ENCODE results near the gene TAP1. TPM values are rescaled to one million over a fixed set of nuclear protein-coding genes. Genes with fewer than 3 reads are reported as not detected.

TAP1 gene
- polyA plus RNA-seq, 1 experiment: 80.4 TPM

DNA sequence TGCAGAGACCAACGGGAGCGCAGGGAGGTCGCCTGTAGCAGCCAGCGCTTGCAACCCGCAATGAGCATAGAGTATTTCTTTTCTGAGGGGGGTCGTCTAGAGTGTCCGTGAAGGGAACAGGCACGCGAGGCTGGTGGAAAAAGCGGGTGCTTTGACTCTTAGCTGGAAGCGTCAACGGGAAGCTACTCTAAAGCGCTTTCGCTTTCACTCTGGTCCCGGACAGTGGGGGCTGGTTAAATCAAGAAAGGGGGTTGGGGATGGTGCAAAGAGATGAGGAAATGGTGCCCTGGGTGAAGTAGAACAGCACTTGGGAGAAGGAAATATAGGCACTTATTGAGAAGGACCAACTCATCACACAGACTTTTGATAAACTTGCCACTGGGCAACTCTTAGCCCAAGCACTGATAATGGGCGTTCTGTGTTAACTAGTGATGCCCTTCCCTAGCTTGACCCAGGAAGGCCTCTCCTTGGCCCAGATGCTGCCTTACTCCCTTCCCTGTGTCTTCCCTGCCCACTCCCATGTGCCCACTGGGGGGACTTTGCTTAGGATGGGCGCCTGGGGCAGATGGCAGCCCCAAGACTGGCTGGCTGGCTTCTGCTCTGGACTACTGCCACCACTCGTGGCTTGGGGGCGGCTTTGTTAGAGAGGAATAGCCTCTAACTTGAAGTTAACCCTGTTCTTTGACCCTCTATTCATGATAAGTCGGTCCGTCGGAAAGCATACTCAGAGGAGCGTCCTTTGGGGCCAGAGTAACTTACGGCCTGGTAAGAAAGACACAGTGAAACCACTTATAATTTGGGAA lies 1.1 kb upstream of the TAP1 start:
- POLR2A ChIA-PET: interaction anchor here (0.6 to 1.4 kb wide), 2 partner anchors 116 to 709 kb away, joined by 4 to 8 read pairs; no protein-coding TSS in a partner anchor

DNA sequence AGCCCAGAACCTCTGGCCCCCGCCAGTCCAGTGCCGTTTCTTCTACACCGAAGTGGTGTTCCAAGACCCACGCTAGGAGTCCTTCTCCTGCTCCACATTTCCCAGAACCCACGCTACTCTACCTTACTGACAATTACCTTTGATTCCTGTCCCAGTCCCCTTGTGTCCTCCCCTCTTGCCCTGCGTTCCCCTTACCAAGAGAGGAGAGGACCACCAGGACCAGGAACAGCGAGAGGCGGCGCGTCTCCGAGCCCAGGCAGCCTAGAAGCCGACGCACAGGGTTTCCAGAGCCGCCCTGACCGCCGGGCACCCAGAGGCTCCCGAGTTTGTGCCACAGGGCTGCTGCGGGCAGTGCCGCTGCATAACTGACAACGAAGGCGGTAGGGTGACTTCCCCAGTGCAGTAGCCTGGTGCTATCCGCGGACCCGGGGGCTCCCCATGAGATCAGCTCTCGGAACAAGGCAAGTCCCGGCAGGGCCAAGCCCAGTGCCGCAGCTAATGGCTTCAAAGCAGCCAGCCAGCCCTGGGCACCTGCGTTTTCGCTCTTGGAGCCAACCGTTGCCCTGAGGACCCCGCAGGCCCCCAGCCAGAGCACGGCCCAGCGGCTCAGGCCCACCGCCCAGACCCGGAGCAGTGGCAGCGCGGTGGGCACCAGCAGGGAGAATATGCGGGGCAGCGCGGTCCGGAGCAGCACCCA lies 512 bp downstream of the TAP1 start:
- no peak for DNase-seq (ENCODE audit: low read depth)
- no peak for TF ChIP-seq CTCF (IDR thresholded peaks at IDR 0.05; ENCODE audit: insufficient read depth, low read depth, low read length)
- peaks cover 17% of the 10 kb centered on the region for H3K36me3 ChIP-seq (ENCODE audit: control insufficient read depth, insufficient read depth, low read length)
- POLR2A ChIA-PET: interaction anchor here (0.6 to 1.4 kb wide), 3 partner anchors 10 to 122 kb away, joined by 3 to 8 read pairs (median 4); no protein-coding TSS in a partner anchor
- H3K4me3 ChIP-seq (ENCODE audit: low read depth, low read length): peak overlapping the region; percentile 65
- H3K27me3 ChIP-seq (ENCODE audit: control insufficient read depth, insufficient read depth, low read length): no peaks in the 10 kb centered on the region
- CTCF ChIA-PET: interaction anchor here (0.8 to 5.8 kb wide), 11 partner anchors 8 to 60 kb away, joined by 3 to 102 read pairs (median 7); partner anchors contain the start of gene TAP2

More for the DNA sequence above, 1.1 kb upstream of the TAP1 start:
- Histone ChIP-seq H3K4me3 (ENCODE audit: low read depth, low read length) (peak overlapping the region; percentile 65), H3K36me3 (ENCODE audit: control insufficient read depth, insufficient read depth, low read length) (peaks cover 11% of the 10 kb centered on the region), H3K27me3 (ENCODE audit: control insufficient read depth, insufficient read depth, low read length) (no peaks in the 10 kb centered on the region)
- no peak for DNase-seq (ENCODE audit: low read depth)
- no peak for TF ChIP-seq CTCF (IDR thresholded peaks at IDR 0.05; ENCODE audit: insufficient read depth, low read depth, low read length)
- CTCF ChIA-PET: interaction anchor here (0.6 to 5.8 kb wide), 11 partner anchors 8 to 129 kb away, joined by 3 to 102 read pairs (median 6); partner anchors contain the start of genes PSMB8 and TAP2

DNA sequence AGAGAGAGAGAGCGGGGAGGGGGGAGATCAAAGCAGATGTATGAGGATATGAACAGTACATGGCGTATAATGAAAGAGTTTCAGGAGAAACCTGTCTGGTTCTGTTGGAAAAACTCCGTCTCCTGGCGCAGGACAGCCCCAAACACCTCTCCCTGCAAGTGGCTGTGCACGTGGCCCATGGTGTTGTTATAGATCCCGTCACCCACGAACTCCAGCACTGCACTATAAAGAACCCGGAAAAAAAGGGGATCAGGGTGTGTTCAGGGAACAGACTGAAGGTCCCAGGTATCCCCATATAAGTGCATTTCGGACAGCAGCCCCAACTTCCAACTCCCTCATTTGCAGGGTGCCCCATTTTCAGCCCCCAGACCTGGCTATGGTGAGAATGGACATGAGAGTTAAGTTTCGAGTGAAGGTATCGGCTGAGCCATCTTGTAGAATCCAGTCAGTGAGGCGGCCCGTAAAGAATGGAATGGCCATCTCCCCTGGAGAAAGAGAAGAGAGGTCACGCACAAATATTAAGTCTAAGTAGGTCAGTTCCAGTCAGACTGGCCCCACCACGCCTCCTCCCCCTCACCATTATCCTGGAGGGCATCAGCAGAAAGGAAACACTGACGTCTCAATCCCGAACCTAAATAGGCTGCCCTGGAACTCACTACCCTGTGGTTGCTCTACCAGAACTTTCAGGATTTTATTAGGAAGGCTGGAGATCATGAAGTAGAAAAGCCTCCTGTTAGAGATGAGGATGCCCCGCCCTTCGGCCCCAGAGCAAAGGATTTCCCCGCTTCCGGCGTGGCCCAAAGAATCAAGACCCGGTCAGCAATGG lies 1.3 kb downstream of the TAP1 start:
- DNase-seq (ENCODE audit: low read depth): no peak
- H3K27me3 ChIP-seq (ENCODE audit: control insufficient read depth, insufficient read depth, low read length): no peaks in the 10 kb centered on the region
- H3K36me3 ChIP-seq (ENCODE audit: control insufficient read depth, insufficient read depth, low read length): peaks cover 19% of the 10 kb centered on the region
- no peak for TF ChIP-seq CTCF (IDR thresholded peaks at IDR 0.05; ENCODE audit: insufficient read depth, low read depth, low read length)
- POLR2A ChIA-PET: no interaction called here
- H3K4me3 ChIP-seq (ENCODE audit: low read depth, low read length): peak overlapping the region; percentile 65
- CTCF ChIA-PET: interaction anchor here (1.5 to 5.8 kb wide), 4 partner anchors 7 to 13 kb away, joined by 7 to 102 read pairs (median 14); partner anchors contain the start of gene TAP2

DNA sequence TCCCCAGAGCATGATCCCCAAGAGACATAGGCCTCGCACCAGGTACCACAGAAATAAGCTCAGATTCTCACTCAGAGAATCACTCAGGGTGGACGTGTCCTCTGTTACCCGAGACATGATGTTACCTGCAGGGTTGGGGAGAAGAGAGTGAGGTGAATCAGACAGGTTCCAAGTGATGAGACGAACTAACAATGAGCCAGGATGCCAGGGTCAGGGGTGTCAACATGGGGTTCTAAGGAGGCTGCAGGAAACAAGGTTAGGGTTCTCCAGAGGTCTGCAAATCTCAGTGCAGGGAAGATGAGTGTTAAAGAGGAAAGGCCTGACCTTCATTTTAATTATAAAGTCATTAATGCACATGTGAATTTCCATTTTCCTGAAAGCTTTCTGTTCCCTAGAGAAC lies 2.5 kb downstream of the TAP1 start:
- ChIA-PET CTCF (interaction anchor here (0.9 to 3.0 kb wide), 4 partner anchors 9 to 20 kb away, joined by 3 to 16 read pairs (median 4); partner anchors contain the start of gene TAP2), POLR2A (no interaction called here)
- H3K36me3 ChIP-seq (ENCODE audit: control insufficient read depth, insufficient read depth, low read length): peaks cover 22% of the 10 kb centered on the region
- no peak for TF ChIP-seq CTCF (IDR thresholded peaks at IDR 0.05; ENCODE audit: insufficient read depth, low read depth, low read length)
- DNase-seq (ENCODE audit: low read depth): no peak
- H3K4me3 ChIP-seq (ENCODE audit: low read depth, low read length): no peak overlapping the region
- H3K27me3 ChIP-seq (ENCODE audit: control insufficient read depth, insufficient read depth, low read length): no peaks in the 10 kb centered on the region

Measured in BJ (cell line).